LNCAP (cell line): ENCODE data around the gene VANGL2.

Experiments used
- CTCF ChIP-seq: fragments of 450-650 bp; IDR thresholded peaks from 2 replicates; pipeline ENCODE4 v1.5.1; 2017; ENCODE audit warnings: mild to moderate bottlenecking

Gene VANGL2

GRCh38 chr1:160460214-160460642, 59.9 kb downstream of the VANGL2 start:
- no peak for TF ChIP-seq CTCF

- no peak for TF ChIP-seq CTCF
These were observed 60.4 kb downstream of the VANGL2 start for GRCh38 chr1:160460683-160461287.

- TF ChIP-seq CTCF, result no peak
These were observed 64.8 kb downstream of the VANGL2 start for GRCh38 chr1:160465123-160465522.

GRCh38 chr1:160466961-160467360, 66.6 kb downstream of the VANGL2 start:
- no peak for TF ChIP-seq CTCF

GRCh38 chr1:160467576-160467975, 67.2 kb downstream of the VANGL2 start:
- no peak for TF ChIP-seq CTCF

- no peak for TF ChIP-seq CTCF
These were observed 70.9 kb downstream of the VANGL2 start for GRCh38 chr1:160471253-160471652.

GRCh38 chr1:160472112-160472511, 71.7 kb downstream of the VANGL2 start:
- TF ChIP-seq CTCF, result no peak
